ENCODE measurements around the gene WDR17.

WDR17 gene

DNA sequence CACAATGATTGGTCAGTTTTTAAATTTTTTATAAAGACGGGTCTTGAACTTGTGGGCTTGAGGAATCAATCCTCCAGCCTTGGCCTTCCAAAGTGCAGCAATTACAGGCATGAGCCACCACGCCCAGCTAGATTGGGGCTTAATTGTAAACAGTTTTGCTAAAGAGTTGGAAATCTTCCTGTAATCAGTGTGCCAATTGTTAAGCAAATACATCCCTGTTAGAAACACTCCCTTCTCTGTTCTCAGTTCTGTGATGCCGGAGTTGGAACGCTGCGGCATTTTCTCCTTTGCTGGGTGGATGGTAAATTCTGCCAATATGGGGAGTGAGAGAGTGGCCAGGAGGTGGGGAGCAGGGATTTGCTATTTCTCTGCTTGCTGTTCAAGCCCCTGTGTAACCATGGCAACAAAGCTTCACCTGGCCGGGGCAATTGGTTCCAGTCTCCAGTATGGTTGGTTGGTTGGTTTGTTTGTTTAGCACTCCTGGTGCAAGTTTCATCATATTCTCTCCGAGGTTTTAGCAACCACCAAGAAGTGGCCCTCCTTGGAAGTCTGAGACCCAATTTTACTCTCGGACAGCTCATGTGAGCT lies 132.8 kb downstream of the WDR17 start:
- no peaks in the 10 kb centered on the region for H3K36me3 ChIP-seq (replicated peaks in 1 of 2; ENCODE audit: control insufficient read depth in 2 of 2, insufficient read depth in 2 of 2, low read length in 2 of 2)
- H3K14ac ChIP-seq (ENCODE audit: low read length) = no peak overlapping the region
- no peak overlapping the region for H3K4me2 ChIP-seq (ENCODE audit: insufficient read depth, low read length, poor library complexity, severe bottlenecking)
- no peak overlapping the region for H2AFZ ChIP-seq (ENCODE audit: low read length)
- no peak overlapping the region for H2BK5ac ChIP-seq (ENCODE audit: low read length)
- H3K27me3 ChIP-seq (ENCODE audit: control insufficient read depth in 3 of 3, insufficient read depth in 3 of 3, low read depth in 1 of 3, low read length in 3 of 3) = no peaks in the 10 kb centered on the region
- H3K4me1 ChIP-seq (ENCODE audit: control insufficient read depth in 2 of 2, insufficient read depth in 1 of 2, low read depth in 1 of 2, low read length in 2 of 2) = peaks cover 0 to 3% of the 10 kb centered on the region in 2 donors
- H2BK15ac ChIP-seq (ENCODE audit: low read length) = no peak overlapping the region
- WGBS, 2 donors (ENCODE audit: extremely low coverage in 2 of 2, insufficient read length in 2 of 2, insufficient replicate concordance in 1 of 2) = no CpG with 5 or more reads among the region's 8 CpGs
- H2BK12ac ChIP-seq (ENCODE audit: low read length) = no peak overlapping the region
- no peak overlapping the region for H4K91ac ChIP-seq (ENCODE audit: low read depth, low read length, poor library complexity)
- H3K9ac ChIP-seq (ENCODE audit: low read depth, low read length, poor library complexity) = no peak overlapping the region
- no peak overlapping the region for H3K4me3 ChIP-seq (ENCODE audit: low read length in 2 of 2)
- no peak overlapping the region for H4K8ac ChIP-seq (ENCODE audit: low read depth, low read length)
- no peaks in the 10 kb centered on the region for H3K79me1 ChIP-seq (ENCODE audit: low read depth, low read length)
- H3K18ac ChIP-seq (ENCODE audit: low read length) = no peak overlapping the region
- no peak overlapping the region for H2BK120ac ChIP-seq (ENCODE audit: low read depth, low read length)
- no peak overlapping the region for H3K27ac ChIP-seq (replicated peaks; ENCODE audit: low read length)
- H2AK5ac ChIP-seq (ENCODE audit: low read depth, low read length) = no peak overlapping the region
- no peak overlapping the region for H3K4ac ChIP-seq (ENCODE audit: low read length)
- H3K23ac ChIP-seq (ENCODE audit: low read depth, low read length, poor library complexity) = no peak overlapping the region
- no peak for DNase-seq (ENCODE audit: low spot score)
- no peaks in the 10 kb centered on the region for H3K9me3 ChIP-seq (replicated peaks in 1 of 2; ENCODE audit: control insufficient read depth in 2 of 2, insufficient read depth in 1 of 2, low read depth in 1 of 2, low read length in 2 of 2)

DNA sequence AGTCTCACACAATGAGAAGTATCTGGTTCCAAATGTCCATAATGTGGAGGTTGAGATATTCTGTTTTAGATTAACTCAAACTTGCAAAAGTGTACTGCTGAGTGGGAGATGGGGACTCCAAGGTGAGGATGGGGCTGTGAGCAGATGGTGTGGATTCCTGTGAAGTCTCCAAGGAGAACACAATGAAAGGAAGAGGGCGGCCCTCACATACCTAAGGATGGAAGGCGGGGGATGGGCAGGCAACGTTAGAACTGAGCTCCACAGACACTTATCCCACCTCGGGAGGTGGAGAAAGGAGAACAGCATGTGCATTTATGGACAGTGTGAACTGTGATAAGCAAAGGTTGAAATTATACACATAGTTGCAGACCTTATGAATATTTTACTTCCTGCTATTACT lies 139.7 kb downstream of the WDR17 start:
- Histone ChIP-seq H3K18ac (ENCODE audit: low read length) (no peak overlapping the region), H4K8ac (ENCODE audit: low read depth, low read length) (no peak overlapping the region), H3K4me3 (ENCODE audit: low read length in 2 of 2) (no peak overlapping the region), H2BK5ac (ENCODE audit: low read length) (no peak overlapping the region), H3K9me3 (replicated peaks in 1 of 2; ENCODE audit: control insufficient read depth in 2 of 2, insufficient read depth in 1 of 2, low read depth in 1 of 2, low read length in 2 of 2) (peaks cover 0 to 12% of the 10 kb centered on the region in 2 donors), H2BK120ac (ENCODE audit: low read depth, low read length) (no peak overlapping the region), H3K4me1 (ENCODE audit: control insufficient read depth in 2 of 2, insufficient read depth in 1 of 2, low read depth in 1 of 2, low read length in 2 of 2) (peaks cover 4 to 11% of the 10 kb centered on the region in 2 donors), H2AK5ac (ENCODE audit: low read depth, low read length) (no peak overlapping the region), H3K79me1 (ENCODE audit: low read depth, low read length) (no peaks in the 10 kb centered on the region), H3K14ac (ENCODE audit: low read length) (no peak overlapping the region), H3K36me3 (replicated peaks in 1 of 2; ENCODE audit: control insufficient read depth in 2 of 2, insufficient read depth in 2 of 2, low read length in 2 of 2) (no peaks in the 10 kb centered on the region), H3K23ac (ENCODE audit: low read depth, low read length, poor library complexity) (no peak overlapping the region), H4K91ac (ENCODE audit: low read depth, low read length, poor library complexity) (no peak overlapping the region), H3K27ac (replicated peaks; ENCODE audit: low read length) (no peak overlapping the region), H3K4ac (ENCODE audit: low read length) (no peak overlapping the region), H3K4me2 (ENCODE audit: insufficient read depth, low read length, poor library complexity, severe bottlenecking) (no peak overlapping the region), H2AFZ (ENCODE audit: low read length) (peak overlapping the region; percentile 17), H2BK15ac (ENCODE audit: low read length) (no peak overlapping the region), H2BK12ac (ENCODE audit: low read length) (no peak overlapping the region), H3K9ac (ENCODE audit: low read depth, low read length, poor library complexity) (no peak overlapping the region), H3K27me3 (ENCODE audit: control insufficient read depth in 3 of 3, insufficient read depth in 3 of 3, low read depth in 1 of 3, low read length in 3 of 3) (no peaks in the 10 kb centered on the region)
- no CpG with 5 or more reads among the region's 4 CpGs for WGBS, 2 donors (ENCODE audit: extremely low coverage in 2 of 2, insufficient read length in 2 of 2, insufficient replicate concordance in 1 of 2)
- DNase-seq (ENCODE audit: low spot score) = no peak

DNA sequence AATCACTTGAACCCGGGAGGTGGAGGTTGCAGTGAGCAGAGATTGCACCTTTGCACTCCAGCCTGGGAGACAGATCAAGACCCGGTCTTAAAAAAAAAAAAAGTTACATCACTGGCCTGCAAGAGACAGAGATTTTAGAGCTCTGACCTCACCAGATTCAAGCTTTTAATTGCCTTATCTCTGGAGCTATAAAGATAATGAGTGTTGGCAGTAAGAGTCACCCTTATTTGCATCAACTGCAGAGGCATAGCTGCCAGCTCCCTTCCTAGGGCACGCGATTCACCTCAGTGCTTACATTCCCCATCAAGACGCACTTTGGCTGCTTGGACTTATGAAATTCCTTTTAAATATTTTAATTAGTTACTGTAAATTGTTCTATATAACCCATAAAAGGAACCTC lies 142.2 kb downstream of the WDR17 start:
- Histone ChIP-seq H3K27ac (replicated peaks; ENCODE audit: low read length) (no peak overlapping the region), H2AK5ac (ENCODE audit: low read depth, low read length) (no peak overlapping the region), H3K18ac (ENCODE audit: low read length) (no peak overlapping the region), H3K9ac (ENCODE audit: low read depth, low read length, poor library complexity) (no peak overlapping the region), H3K4me2 (ENCODE audit: insufficient read depth, low read length, poor library complexity, severe bottlenecking) (no peak overlapping the region), H3K4me1 (ENCODE audit: control insufficient read depth in 2 of 2, insufficient read depth in 1 of 2, low read depth in 1 of 2, low read length in 2 of 2) (peaks cover 4 to 11% of the 10 kb centered on the region in 2 donors), H3K4ac (ENCODE audit: low read length) (no peak overlapping the region), H3K27me3 (ENCODE audit: control insufficient read depth in 3 of 3, insufficient read depth in 3 of 3, low read depth in 1 of 3, low read length in 3 of 3) (no peaks in the 10 kb centered on the region), H3K14ac (ENCODE audit: low read length) (no peak overlapping the region), H3K23ac (ENCODE audit: low read depth, low read length, poor library complexity) (no peak overlapping the region), H4K8ac (ENCODE audit: low read depth, low read length) (no peak overlapping the region), H2BK5ac (ENCODE audit: low read length) (no peak overlapping the region), H3K4me3 (ENCODE audit: low read length in 2 of 2) (no peak overlapping the region), H2BK12ac (ENCODE audit: low read length) (no peak overlapping the region), H4K91ac (ENCODE audit: low read depth, low read length, poor library complexity) (no peak overlapping the region), H3K9me3 (replicated peaks in 1 of 2; ENCODE audit: control insufficient read depth in 2 of 2, insufficient read depth in 1 of 2, low read depth in 1 of 2, low read length in 2 of 2) (peaks cover 2 to 12% of the 10 kb centered on the region in 2 donors), H3K36me3 (replicated peaks in 1 of 2; ENCODE audit: control insufficient read depth in 2 of 2, insufficient read depth in 2 of 2, low read length in 2 of 2) (no peaks in the 10 kb centered on the region), H2BK120ac (ENCODE audit: low read depth, low read length) (no peak overlapping the region), H2AFZ (ENCODE audit: low read length) (no peak overlapping the region), H3K79me1 (ENCODE audit: low read depth, low read length) (no peaks in the 10 kb centered on the region), H2BK15ac (ENCODE audit: low read length) (no peak overlapping the region)
- no peak for DNase-seq (ENCODE audit: low spot score)
- WGBS, 2 donors (ENCODE audit: extremely low coverage in 2 of 2, insufficient read length in 2 of 2, insufficient replicate concordance in 1 of 2) = no CpG with 5 or more reads among the region's 5 CpGs

DNA sequence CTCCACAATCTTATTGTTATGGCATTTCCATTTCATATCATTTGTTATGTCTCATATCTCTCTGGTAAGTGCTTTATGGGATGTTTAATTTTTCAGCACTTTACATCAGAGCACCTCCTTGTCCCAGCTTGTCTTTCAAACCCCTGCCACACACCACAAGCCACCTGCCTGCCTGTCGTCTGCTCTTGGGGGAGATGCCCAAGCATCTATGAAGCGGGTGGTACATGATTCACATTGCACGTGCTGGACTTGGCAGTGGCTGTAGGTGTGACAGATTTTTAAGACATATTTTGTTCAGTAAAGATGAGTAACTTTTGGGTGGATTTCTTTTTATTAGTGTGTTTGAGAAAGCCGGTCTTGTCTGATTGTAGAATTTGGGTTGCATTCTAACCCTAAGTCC lies 143.9 kb downstream of the WDR17 start:
- no peak overlapping the region for H2BK5ac ChIP-seq (ENCODE audit: low read length)
- no CpG with 5 or more reads among the region's 4 CpGs for WGBS, 2 donors (ENCODE audit: extremely low coverage in 2 of 2, insufficient read length in 2 of 2, insufficient replicate concordance in 1 of 2)
- H2BK12ac ChIP-seq (ENCODE audit: low read length) = no peak overlapping the region
- no peaks in the 10 kb centered on the region for H3K27me3 ChIP-seq (ENCODE audit: control insufficient read depth in 3 of 3, insufficient read depth in 3 of 3, low read depth in 1 of 3, low read length in 3 of 3)
- H2BK15ac ChIP-seq (ENCODE audit: low read length) = no peak overlapping the region
- H2BK120ac ChIP-seq (ENCODE audit: low read depth, low read length) = no peak overlapping the region
- H3K36me3 ChIP-seq (replicated peaks in 1 of 2; ENCODE audit: control insufficient read depth in 2 of 2, insufficient read depth in 2 of 2, low read length in 2 of 2) = no peaks in the 10 kb centered on the region
- H3K9me3 ChIP-seq (replicated peaks in 1 of 2; ENCODE audit: control insufficient read depth in 2 of 2, insufficient read depth in 1 of 2, low read depth in 1 of 2, low read length in 2 of 2) = peaks cover 2 to 12% of the 10 kb centered on the region in 2 donors
- H4K91ac ChIP-seq (ENCODE audit: low read depth, low read length, poor library complexity) = no peak overlapping the region
- H3K79me1 ChIP-seq (ENCODE audit: low read depth, low read length) = no peaks in the 10 kb centered on the region
- H3K18ac ChIP-seq (ENCODE audit: low read length) = no peak overlapping the region
- H3K4me1 ChIP-seq (ENCODE audit: control insufficient read depth in 2 of 2, insufficient read depth in 1 of 2, low read depth in 1 of 2, low read length in 2 of 2) = peaks cover 4 to 8% of the 10 kb centered on the region in 2 donors
- no peak overlapping the region for H3K4ac ChIP-seq (ENCODE audit: low read length)
- H3K23ac ChIP-seq (ENCODE audit: low read depth, low read length, poor library complexity) = no peak overlapping the region
- H3K9ac ChIP-seq (ENCODE audit: low read depth, low read length, poor library complexity) = no peak overlapping the region
- no peak overlapping the region for H3K27ac ChIP-seq (replicated peaks; ENCODE audit: low read length)
- no peak for DNase-seq (ENCODE audit: low spot score)
- no peak overlapping the region for H3K4me2 ChIP-seq (ENCODE audit: insufficient read depth, low read length, poor library complexity, severe bottlenecking)
- no peak overlapping the region for H3K14ac ChIP-seq (ENCODE audit: low read length)
- no peak overlapping the region for H2AK5ac ChIP-seq (ENCODE audit: low read depth, low read length)
- no peak overlapping the region for H4K8ac ChIP-seq (ENCODE audit: low read depth, low read length)
- no peak overlapping the region for H3K4me3 ChIP-seq (ENCODE audit: low read length in 2 of 2)
- no peak overlapping the region for H2AFZ ChIP-seq (ENCODE audit: low read length)
